Upper lobe of right lung (tissue), 1 donor: ENCODE measurements around the gene COIL. TPM values are rescaled to one million over a fixed set of nuclear protein-coding genes. Genes with fewer than 3 reads are reported as not detected.
"Not testable (repeated sequence)": the region's sequence is repeated elsewhere in the genome, so short reads cannot be mapped to it uniquely, and the experiment has no call there.

Experiments
- ATAC-seq: fragments of 200-7000 bp; cut with Tn5 transposase; one replicate; pipeline ENCODE4 v1.9.1; 2020; ENCODE audit warnings: mild to moderate bottlenecking, moderate library complexity
- DNase-seq: peaks from one replicate; pipeline ENCODE4 v3.0.0-alpha.2; 2020
- H3K27ac ChIP-seq: fragments of 200-600 bp; one replicate; pipeline ENCODE4 v1.8.0; 2022
- H3K27me3 ChIP-seq: fragments of 200-600 bp; one replicate; pipeline ENCODE4 v1.8.0; 2022; ENCODE audit warnings: mild to moderate bottlenecking
- H3K36me3 ChIP-seq: fragments of 200-600 bp; one replicate; pipeline ENCODE4 v1.8.0; 2022
- H3K4me1 ChIP-seq: fragments of 200-600 bp; one replicate; pipeline ENCODE4 v1.8.0; 2022
- H3K4me3 ChIP-seq: fragments of 200-600 bp; one replicate; pipeline ENCODE4 v1.8.0; 2022; ENCODE audit warnings: mild to moderate bottlenecking
- H3K9me3 ChIP-seq: fragments of 200-600 bp; one replicate; pipeline ENCODE4 v1.8.0; 2022
- CTCF ChIP-seq: fragments of 200-600 bp; IDR thresholded peaks from one replicate; pipeline ENCODE4 v1.8.0; 2022; ENCODE audit warnings: antibody characterized with exemption
- intact Hi-C: fragments of 100-400 bp; cut with DNase I; formaldehyde crosslinking; loops from one replicate; pipeline ENCODE4 v1.11.0; 2022
- total RNA-seq: library from RNA; stranded (reverse); fragmentation: NEBNext Ultra II Directional; extraction: Animal tissue kit (Norgen Biotek cat#: 25700); gene quantifications from one replicate; pipeline ENCODE4 v1.2.1, GENCODE V29; 2021
- donor health status: DM: no; HTN: yes; CAD: no; lungs with severe emphysema.

COIL gene
- total RNA-seq, 1 donor from 2014 or later: 13.3 TPM

GRCh38 chr17:56983366-56983765 lies 22.5 kb upstream of the COIL start:
- intact Hi-C loops: no loop called here
- TF ChIP-seq CTCF: no peak
- no peak for DNase-seq
- H3K9me3 ChIP-seq: no peaks in the 10 kb centered on the region
- no peak overlapping the region for H3K27ac ChIP-seq
- ATAC-seq: peak; percentile 50
- no peak overlapping the region for H3K4me3 ChIP-seq
- H3K36me3 ChIP-seq: peaks cover 30% of the 10 kb centered on the region
- H3K4me1 ChIP-seq: peaks cover 5% of the 10 kb centered on the region
- no peaks in the 10 kb centered on the region for H3K27me3 ChIP-seq

GRCh38 chr17:56982312-56982711 lies 21.5 kb upstream of the COIL start:
- intact Hi-C loops: no loop called here
- no peak for TF ChIP-seq CTCF
- ATAC-seq (no peak), DNase-seq (no peak)
- no peak overlapping the region for H3K27ac ChIP-seq
- no peaks in the 10 kb centered on the region for H3K9me3 ChIP-seq
- peaks cover 20% of the 10 kb centered on the region for H3K36me3 ChIP-seq
- no peaks in the 10 kb centered on the region for H3K27me3 ChIP-seq
- H3K4me3 ChIP-seq: no peak overlapping the region
- peaks cover 5% of the 10 kb centered on the region for H3K4me1 ChIP-seq

GRCh38 chr17:56980526-56980925 lies 19.7 kb upstream of the COIL start:
- H3K4me3 ChIP-seq, DNase-seq, H3K36me3 ChIP-seq, H3K27ac ChIP-seq, H3K4me1 ChIP-seq, intact Hi-C loops, H3K27me3 ChIP-seq, ATAC-seq, H3K9me3 ChIP-seq: not testable (repeated sequence)

GRCh38 chr17:56979091-56979480 lies 18.2 kb upstream of the COIL start:
- H3K27me3 ChIP-seq: no peaks in the 10 kb centered on the region
- intact Hi-C loops: no loop called here
- H3K36me3 ChIP-seq: peaks cover 3% of the 10 kb centered on the region
- peak overlapping the region; percentile 65 for H3K4me3 ChIP-seq
- ATAC-seq: no peak
- H3K9me3 ChIP-seq: no peaks in the 10 kb centered on the region
- TF ChIP-seq CTCF: no peak
- no peak for DNase-seq
- no peak overlapping the region for H3K27ac ChIP-seq
- H3K4me1 ChIP-seq: peaks cover 5% of the 10 kb centered on the region

- H3K27ac ChIP-seq: peak overlapping the region; percentile 56
- peaks cover 5% of the 10 kb centered on the region for H3K4me1 ChIP-seq
- H3K4me3 ChIP-seq: peak overlapping the region; percentile 65
- DNase-seq (no peak), ATAC-seq (peak; percentile 25)
- intact Hi-C loops: no loop called here
- H3K9me3 ChIP-seq: no peaks in the 10 kb centered on the region
- peaks cover 3% of the 10 kb centered on the region for H3K36me3 ChIP-seq
- H3K27me3 ChIP-seq: no peaks in the 10 kb centered on the region
- no peak for TF ChIP-seq CTCF
Observed at GRCh38 chr17:56978441-56979090, 17.7 kb upstream of the COIL start.

- peaks cover 5% of the 10 kb centered on the region for H3K4me1 ChIP-seq
- DNase-seq: peak; percentile 91
Observed at GRCh38 chr17:56977673-56978395, 17.0 kb upstream of the COIL start, which contains the start of gene SCPEP1. SCPEP1 (plus strand) TSS chr17:56978131; CDS start chr17:56978160, 29 bp downstream.

More at GRCh38 chr17:56977673-56978395, 17.0 kb upstream of the COIL start, which contains the start of gene SCPEP1:
- Histone ChIP-seq H3K36me3 (peaks cover 3% of the 10 kb centered on the region), H3K27ac (peak within 1 kb of the TSS; percentile 56), H3K9me3 (no peaks in the 10 kb centered on the region), H3K27me3 (no peaks in the 10 kb centered on the region), H3K4me3 (peak within 1 kb of the TSS; percentile 65)
- TF ChIP-seq CTCF: no peak
- peak; percentile 99 for ATAC-seq
- intact Hi-C loops: no loop called here
